Stimulated activated naive CD8-positive, alpha-beta T cell treated with anti-CD3 and anti-CD28 coated beads, Interleukin-15, amount 100 ng/mL, for 72 hours (primary cell): ENCODE data around the gene AQP12A.
"Not testable (repeated sequence)": the region's sequence is repeated elsewhere in the genome, so short reads cannot be mapped to it uniquely, and the experiment has no call there.

ENCODE experiments used
- ATAC-seq: fragments of 150-1000 bp; cut with Tn5 transposase; 2 replicates; pipeline ENCODE4 v1.10.0; 2021; ENCODE audit warnings: mild to moderate bottlenecking, moderate library complexity
- DNase-seq, 2 donors: peaks; one replicate each; pipeline ENCODE4 v3.0.0; 2021 to 2022
- H3K27ac Mint-ChIP-seq, 2 donors: one replicate each; pipeline ENCODE4 v1.8.0; 2022; ENCODE audit warnings: mild to moderate bottlenecking in 2 of 2, mixed read lengths in 2 of 2, moderate library complexity in 2 of 2
- H3K27me3 Mint-ChIP-seq: one replicate; pipeline ENCODE4 v1.8.0; 2022; ENCODE audit warnings: mixed read lengths
- H3K4me1 Mint-ChIP-seq: one replicate; pipeline ENCODE4 v1.8.0; 2022; ENCODE audit warnings: mild to moderate bottlenecking, mixed read lengths
- H3K4me3 Mint-ChIP-seq, 2 donors: one replicate each; pipeline ENCODE4 v1.8.0; 2022; ENCODE audit warnings: mild to moderate bottlenecking in 2 of 2, mixed read lengths in 2 of 2, moderate library complexity in 1 of 2
- H3K9me3 Mint-ChIP-seq, 2 donors: one replicate each; pipeline ENCODE4 v1.8.0; 2022; ENCODE audit warnings: mixed read lengths in 2 of 2

AQP12A gene

DNA sequence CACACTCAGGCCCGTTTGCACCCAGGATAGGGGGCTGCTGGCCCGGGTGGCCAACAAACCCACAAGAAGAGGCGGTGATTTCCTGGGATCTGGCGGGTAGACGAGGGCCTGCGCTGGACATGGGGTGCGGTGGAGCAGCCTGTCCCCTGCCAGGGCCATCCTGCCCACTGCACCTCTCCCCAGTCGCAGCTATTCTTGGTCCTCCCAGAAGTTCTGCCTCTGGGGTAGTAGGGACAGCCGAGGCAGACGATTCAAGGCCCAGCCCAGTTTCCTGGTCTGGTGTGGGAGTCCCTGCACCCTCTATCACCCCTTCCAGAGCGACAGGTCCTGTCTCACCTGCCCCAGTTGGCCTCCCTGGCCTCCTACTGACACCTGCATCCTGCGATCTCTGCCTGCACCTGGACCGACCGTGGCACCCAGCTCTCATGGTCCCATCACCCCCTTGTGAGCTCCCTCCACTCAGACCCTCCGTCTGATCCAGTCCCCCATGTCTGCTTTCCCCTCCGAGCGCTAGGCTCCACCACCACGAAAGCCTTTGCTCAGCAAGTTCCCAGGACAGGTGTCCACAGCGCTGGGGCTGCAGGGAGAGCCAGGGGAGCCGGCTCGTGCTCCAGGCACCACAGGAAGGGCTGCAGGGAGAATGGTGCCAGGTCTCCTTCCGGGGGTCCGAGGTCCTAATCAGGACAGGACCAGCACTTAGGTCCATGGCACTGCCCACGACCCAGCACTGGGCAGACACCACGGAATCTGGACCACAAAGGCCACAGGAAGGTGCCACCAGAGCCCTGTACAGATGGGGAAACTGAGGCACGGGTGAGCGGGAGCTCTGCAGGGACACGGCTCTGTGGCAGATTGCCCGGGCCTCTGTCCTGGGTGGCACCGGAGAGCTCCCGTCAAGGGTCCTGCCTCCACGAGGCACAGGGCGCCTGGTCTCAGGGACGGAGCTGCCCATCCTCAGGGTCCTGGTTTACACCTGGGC, 1.2 kb downstream of the AQP12A start:
- H3K27me3 Mint-ChIP-seq, H3K9me3 Mint-ChIP-seq, H3K27ac Mint-ChIP-seq, ATAC-seq, H3K4me3 Mint-ChIP-seq, DNase-seq, H3K4me1 Mint-ChIP-seq: not testable (repeated sequence)

DNA sequence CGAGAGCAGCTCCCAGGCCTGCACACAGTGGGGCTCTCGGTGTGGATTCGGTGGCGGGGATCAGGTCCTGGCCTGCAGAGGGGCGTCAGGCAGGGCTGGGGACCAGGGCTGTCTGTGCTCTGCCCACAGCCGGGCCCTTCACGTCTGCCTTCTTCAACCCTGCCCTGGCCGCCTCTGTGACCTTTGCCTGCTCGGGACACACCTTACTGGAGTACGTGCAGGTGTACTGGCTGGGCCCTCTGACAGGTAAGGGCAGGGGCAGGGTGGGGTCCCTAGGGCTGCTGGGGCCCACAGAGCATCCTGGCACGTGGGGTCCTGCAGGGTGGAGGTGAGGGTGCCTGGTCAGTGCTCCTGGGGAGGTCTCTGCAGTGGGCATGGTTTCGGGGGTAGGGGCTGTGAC, 2.6 kb downstream of the AQP12A start:
- not testable (repeated sequence) for H3K27ac Mint-ChIP-seq, H3K9me3 Mint-ChIP-seq, H3K4me3 Mint-ChIP-seq, H3K27me3 Mint-ChIP-seq, DNase-seq, ATAC-seq, H3K4me1 Mint-ChIP-seq

DNA sequence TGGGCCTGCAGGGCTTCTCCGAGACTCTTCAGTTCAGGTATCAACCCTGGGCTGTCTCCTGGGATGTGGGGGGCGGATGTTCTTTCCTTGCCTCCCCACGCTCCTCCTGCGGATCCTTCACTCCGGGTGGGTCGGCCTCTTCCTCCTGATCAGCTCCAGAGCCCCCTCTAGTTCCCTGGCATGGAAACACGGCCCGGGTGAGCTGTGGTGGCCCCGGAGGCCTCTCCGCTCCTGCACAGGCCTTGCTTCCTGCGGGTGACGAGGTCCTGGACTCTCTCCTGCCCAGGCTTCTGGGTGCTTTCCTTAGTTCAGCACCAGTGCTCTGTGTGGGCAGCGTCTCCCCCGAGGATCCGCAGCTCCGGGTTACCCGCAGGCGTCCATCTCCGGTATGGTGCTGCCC, 3.9 kb downstream of the AQP12A start:
- H3K4me3 Mint-ChIP-seq, H3K4me1 Mint-ChIP-seq, ATAC-seq, H3K27ac Mint-ChIP-seq, H3K27me3 Mint-ChIP-seq, DNase-seq, H3K9me3 Mint-ChIP-seq: not testable (repeated sequence)

DNA sequence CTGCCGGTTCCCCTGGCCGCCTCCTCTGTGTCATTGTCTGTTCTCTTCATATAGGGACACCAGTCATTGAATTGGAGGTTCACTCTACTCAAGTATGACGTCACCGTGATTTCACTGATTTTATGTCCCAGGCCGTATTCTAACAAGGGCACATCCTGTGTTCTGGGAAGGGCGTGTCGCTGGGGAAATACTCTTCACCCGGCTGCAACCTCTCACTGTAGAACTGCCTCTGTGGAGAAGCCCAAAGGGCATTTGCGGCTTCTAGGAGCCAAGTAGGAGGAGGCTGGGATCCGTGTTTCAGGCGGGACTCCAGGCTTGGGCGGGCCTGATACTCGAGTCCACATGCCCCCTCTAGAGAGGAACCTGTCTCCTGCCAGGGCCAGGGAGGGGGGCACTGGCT, 4.8 kb downstream of the AQP12A start:
- ATAC-seq, H3K4me3 Mint-ChIP-seq, DNase-seq, H3K27me3 Mint-ChIP-seq, H3K27ac Mint-ChIP-seq, H3K9me3 Mint-ChIP-seq, H3K4me1 Mint-ChIP-seq: not testable (repeated sequence)

DNA sequence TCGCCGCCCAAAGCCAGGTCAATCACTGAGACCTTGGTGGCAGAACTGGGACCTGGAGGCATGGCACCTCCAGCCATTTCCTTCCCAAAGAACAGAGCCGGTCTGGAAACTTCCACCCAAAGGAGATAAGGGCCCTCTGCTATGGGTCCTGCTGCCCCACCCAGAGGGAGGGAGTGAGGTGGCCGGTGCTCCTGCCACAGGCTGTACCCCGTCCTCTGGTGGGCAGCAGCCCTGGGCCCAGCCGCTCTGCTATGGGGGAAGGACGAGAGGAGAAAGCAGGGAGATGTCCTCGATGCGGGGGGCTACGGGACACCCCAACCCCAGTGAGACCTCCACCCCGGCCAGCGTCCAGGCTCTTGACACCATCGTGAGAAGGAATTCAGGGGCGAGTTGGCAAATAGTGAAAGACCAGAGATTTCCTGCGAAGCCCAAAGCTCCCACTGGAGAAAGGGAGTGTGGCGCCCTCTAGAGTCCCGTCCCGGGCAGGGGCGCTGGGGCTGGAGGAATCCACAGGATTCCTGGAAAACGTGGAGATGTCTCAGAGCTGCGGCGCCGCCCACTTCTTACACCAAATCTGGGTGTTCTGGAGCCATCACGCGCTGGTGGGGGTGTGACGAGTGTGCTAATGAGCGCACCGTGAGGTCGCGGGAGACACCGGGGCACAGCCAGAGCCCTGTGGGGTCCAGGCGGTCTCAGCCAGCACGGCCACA, 7.3 kb downstream of the AQP12A start:
- not testable (repeated sequence) for H3K4me1 Mint-ChIP-seq, H3K4me3 Mint-ChIP-seq, H3K9me3 Mint-ChIP-seq, H3K27ac Mint-ChIP-seq, DNase-seq
- peak; percentile 23 for ATAC-seq
- peaks cover 17% of the 10 kb centered on the region for H3K27me3 Mint-ChIP-seq

DNA sequence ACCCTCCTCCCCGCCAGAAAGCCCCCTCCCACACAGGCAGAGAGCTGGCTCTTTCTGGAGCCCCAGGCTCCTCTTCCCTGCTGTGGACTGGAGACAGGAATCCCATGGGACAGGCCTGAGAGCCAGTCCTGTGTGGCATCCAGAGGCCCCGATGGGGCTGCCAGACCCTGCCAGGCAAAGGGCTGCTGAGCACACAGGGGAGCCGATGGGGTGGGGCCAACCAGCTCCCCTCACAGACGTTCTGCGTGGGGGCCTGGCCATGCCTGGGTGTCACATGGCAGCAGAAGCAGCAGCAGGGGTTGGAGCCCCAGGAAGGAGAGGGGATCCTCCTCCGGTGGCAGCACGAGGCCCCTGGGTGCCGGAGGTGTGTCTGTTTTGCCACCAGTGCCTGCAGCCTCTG, 8.2 kb downstream of the AQP12A start:
- DNase-seq, H3K4me1 Mint-ChIP-seq, H3K9me3 Mint-ChIP-seq, ATAC-seq, H3K4me3 Mint-ChIP-seq: not testable (repeated sequence)
- Mint-ChIP-seq H3K27ac (peak overlapping the region in 1 of 2 donors; percentile 69), H3K27me3 (peaks cover 25% of the 10 kb centered on the region)

DNA sequence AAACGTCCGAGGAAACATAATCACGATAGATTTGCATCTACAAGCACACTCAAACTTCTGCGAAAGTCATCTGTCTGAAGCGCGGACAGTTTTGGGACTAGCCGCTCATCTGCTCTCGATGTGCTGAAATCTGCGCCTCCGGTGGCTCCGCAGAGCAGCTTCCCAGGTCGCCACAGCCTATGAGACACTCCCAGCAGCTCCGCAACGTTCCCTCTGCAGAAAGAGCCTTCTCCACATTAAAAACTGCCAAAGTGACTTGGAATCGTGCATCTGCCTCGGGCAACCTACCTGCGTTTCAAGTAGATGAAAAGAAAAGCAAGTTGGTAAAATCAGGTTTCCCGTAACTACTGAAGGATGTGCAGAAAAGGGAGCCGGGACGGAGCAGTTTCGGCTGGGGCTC, 8.9 kb downstream of the AQP12A start:
- not testable (repeated sequence) for H3K27ac Mint-ChIP-seq, ATAC-seq, H3K9me3 Mint-ChIP-seq, DNase-seq, H3K4me3 Mint-ChIP-seq
- peaks cover 33% of the 10 kb centered on the region for H3K27me3 Mint-ChIP-seq
- H3K4me1 Mint-ChIP-seq, result peaks cover 15% of the 10 kb centered on the region

DNA sequence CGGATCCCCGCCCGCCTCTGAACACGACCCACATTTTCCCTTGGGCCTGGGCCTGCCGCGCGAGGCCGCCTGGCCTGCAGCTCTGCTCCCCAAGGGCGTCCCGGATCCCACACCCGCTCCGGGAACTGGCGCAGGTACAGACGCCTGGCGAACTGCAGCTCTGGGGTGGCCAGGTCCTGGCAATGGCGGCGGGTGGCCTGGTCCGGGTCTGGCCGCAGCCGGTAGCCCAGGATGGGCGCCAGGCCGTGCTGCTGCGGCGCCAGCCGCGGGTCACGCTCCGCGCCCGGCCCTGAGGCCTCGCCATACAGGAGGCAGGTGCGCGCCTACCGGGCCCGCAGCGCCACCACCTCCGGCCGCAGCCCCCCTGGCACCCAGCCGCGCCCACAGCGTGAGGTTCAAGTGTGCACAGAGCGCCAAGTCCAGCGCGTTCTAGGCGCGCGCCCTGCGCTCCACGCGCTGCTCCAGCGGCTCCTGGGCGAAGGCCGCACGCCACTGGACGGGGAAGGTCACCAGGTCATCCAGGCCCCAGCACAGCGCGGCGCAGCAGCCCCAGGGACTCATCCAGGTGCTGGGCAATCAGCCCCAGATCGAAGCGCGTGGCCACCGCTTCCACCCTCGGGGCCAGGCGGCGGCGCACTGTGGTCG, 9.5 kb downstream of the AQP12A start:
- Mint-ChIP-seq H3K27ac (no peak overlapping the region), H3K9me3 (no peaks in the 10 kb centered on the region), H3K4me1 (peaks cover 17% of the 10 kb centered on the region), H3K4me3 (no peak overlapping the region), H3K27me3 (peaks cover 39% of the 10 kb centered on the region)
- DNase-seq (no peak), ATAC-seq (no peak)

DNA sequence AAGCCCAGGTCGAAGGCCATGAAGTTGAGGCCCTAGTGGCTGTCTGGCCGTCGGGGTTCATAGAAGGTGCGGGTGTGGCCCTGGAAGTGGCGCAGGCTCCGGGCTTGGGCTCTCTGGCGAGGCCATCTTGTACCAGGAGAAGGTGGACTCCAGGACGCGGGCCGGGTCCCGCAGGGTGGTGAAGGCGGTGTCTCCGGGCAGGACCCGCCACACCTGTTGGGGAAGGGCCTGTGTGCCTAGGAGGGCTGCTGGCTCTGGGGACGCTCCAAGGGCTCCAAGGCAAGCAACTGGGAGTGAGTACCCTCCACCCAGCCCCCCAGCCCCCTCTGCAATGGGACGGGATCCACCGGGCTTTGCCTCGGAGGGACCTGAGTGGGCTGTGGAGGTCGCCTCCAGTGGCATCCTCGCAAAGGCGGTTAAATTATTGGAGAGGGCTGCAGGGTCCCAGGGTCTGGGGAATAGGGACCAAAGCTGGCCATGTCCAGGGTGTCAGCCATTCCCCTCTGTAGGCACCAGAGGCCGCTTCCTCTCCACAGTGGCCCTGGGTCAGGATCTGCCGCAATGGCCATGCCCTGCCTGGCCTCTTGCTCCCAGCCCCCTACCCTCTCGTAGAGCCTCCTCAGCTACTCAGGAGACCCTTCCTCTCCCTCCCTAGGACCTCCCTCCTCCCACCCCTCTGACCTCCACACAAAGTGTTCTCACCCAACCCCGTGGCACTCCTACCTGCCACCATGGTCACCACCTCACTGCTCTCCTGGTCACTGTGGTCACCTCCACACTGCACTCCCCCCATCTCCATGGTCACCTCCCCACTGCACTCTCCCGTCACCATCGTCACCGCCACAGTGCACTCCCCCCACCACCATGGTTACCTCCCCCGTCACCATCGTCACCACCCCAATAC, 10.3 kb downstream of the AQP12A start:
- H3K9me3 Mint-ChIP-seq, result no peaks in the 10 kb centered on the region
- H3K4me3 Mint-ChIP-seq, result no peak overlapping the region
- peaks cover 41% of the 10 kb centered on the region for H3K27me3 Mint-ChIP-seq
- no peak overlapping the region for H3K27ac Mint-ChIP-seq
- ATAC-seq, result no peak
- peaks cover 17% of the 10 kb centered on the region for H3K4me1 Mint-ChIP-seq
- DNase-seq, result no peak

DNA sequence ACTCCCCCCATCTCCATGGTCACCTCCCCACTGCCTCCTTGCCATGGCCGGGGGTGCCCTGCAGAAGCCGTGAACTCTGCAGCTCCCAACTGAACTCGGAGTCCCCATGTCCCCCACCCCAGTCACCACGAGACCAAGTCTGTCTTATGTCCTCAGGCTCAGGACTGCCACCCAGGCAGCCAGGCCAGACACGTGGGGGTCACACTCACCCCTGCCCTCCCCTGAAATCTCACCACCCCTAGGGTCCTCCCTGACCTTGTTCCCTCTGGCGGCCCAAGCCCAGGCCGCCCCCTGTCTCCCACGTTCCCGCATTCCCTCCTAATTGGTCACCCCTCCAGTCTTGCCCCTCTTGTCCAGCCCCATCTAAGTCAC, 11.0 kb downstream of the AQP12A start:
- ATAC-seq, result no peak
- Mint-ChIP-seq H3K9me3 (no peaks in the 10 kb centered on the region), H3K4me1 (peaks cover 17% of the 10 kb centered on the region), H3K4me3 (no peak overlapping the region), H3K27ac (no peak overlapping the region), H3K27me3 (peaks cover 48% of the 10 kb centered on the region)
- no peak for DNase-seq

DNA sequence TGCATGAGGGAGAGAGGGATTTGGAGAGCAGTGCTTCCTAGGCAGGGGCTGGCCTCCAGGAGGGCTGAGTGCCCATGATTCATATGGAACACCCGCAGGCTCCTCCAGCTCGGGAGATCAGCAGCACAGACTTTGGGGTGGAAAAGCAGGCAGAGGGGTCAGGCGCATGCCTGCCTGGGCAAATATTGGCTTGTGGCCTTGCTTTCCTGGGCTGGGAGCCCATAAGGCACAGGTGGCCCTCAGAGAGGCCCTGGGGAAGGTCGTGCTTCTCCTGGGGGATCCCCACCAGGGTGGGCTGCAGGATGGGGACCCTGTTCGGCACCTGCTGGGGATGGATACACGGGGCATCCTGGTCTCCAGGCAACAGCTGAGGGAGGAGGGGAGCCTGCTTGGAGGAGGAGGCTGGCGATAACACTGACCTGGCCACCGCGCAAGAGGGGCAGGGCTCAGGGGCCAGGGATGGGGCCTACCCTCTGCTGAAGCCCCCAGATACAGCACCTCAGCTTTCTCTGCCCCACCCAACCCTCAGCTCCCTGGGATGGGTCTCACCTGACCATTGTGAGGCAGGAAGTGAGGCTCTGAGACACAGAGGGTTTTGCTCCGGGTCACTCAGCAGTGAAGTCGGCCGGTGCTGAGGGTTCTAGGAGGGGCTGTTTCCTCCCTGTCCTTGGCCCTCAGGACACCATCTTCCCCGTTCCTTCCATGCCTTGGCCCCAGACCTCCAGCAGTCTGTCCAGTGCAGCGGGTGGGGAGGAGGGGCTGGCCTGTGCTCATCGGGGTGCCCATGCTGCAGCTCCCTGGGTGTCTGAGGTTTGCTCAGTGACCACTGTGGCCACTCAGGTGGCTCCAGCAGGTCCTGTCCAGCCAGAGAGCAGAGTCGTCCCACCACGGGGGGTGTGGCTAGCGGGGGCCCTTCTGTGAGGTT, 12.0 kb downstream of the AQP12A start:
- ATAC-seq (no peak), DNase-seq (no peak)
- Mint-ChIP-seq H3K4me3 (no peak overlapping the region), H3K4me1 (peaks cover 17% of the 10 kb centered on the region), H3K27ac (peak overlapping the region; percentile 19 to 84), H3K27me3 (peaks cover 57% of the 10 kb centered on the region), H3K9me3 (no peaks in the 10 kb centered on the region)

DNA sequence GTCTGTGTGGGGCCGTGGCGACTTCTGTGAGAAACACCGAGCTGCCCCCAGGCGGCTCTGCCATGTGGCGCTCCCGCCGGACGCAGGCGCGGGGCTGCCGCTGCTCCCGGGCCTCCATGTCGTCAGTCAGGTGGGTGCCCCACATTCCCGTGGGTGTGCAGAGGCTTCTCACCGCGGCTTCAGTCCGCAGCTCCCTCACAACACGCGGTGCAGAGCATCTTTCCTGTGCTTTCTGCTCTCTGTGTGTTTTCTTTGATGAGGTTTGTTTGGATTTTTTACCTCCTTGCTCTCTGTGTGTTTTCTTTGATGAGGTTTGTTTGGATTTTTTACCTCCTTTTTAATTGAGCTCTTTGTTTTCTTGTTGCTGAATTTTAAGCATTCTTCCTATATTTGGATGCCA, 13.0 kb downstream of the AQP12A start:
- H3K27me3 Mint-ChIP-seq, result peaks cover 57% of the 10 kb centered on the region
- DNase-seq (peak in 1 of 2 donors; percentile 27), ATAC-seq (peak; percentile 47)
- peaks cover 17% of the 10 kb centered on the region for H3K4me1 Mint-ChIP-seq
- H3K9me3 Mint-ChIP-seq, result no peaks in the 10 kb centered on the region
- H3K4me3 Mint-ChIP-seq, result peak overlapping the region; percentile 67 to 68
- peak overlapping the region; percentile 30 to 42 for H3K27ac Mint-ChIP-seq

DNA sequence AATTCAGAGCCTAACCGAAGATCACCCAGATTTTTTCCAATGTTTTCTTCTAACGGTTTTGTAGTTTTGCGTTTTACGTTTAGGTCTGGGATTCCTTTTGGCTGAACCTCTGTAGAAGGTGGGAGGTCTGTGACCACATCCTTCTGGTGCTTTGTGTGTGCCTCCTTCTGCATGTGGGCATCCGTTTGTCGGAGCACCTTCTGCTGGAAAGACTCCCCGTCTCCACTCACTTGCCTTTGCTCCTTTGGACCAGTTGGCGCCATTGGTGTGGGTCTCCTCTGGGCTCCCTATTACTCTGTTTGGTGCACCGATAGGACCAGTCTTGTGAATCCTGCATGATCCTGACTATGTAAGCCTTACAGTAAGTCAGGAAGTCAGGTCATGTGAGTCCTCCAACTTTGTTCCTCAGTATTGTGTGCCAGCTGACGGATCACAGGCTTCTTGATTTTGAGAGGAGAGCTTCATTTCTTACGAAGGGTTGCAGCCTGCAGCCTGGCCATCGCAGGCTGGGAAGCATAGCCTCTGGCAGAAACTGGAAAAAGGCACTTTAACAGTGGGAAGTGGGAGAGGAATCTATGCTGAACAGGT, 13.6 kb downstream of the AQP12A start:
- no peak overlapping the region for H3K27ac Mint-ChIP-seq
- DNase-seq, result no peak
- peaks cover 57% of the 10 kb centered on the region for H3K27me3 Mint-ChIP-seq
- H3K4me1 Mint-ChIP-seq, result peaks cover 17% of the 10 kb centered on the region
- H3K4me3 Mint-ChIP-seq, result peak overlapping the region in 1 of 2 donors; percentile 68
- no peaks in the 10 kb centered on the region for H3K9me3 Mint-ChIP-seq
- peak; percentile 41 for ATAC-seq
